Mucosa of descending colon (tissue), 3 donors: Measurements from ENCODE around the gene BECN2. TPM values are rescaled to one million over a fixed set of nuclear protein-coding genes. Genes with fewer than 3 reads are reported as not detected.

Source experiments
- ATAC-seq: fragments of 200-7000 bp; cut with Tn5 transposase; one replicate; pipeline ENCODE4 v1.9.1; 2020; ENCODE audit warnings: mild to moderate bottlenecking, moderate library complexity
- DNase-seq, 3 donors: peaks; one replicate each; pipeline ENCODE4 v3.0.0-alpha.2; 2020
- H3K36me3 ChIP-seq: fragments of 200-600 bp; one replicate; pipeline ENCODE4 v1.8.0; 2021; ENCODE audit warnings: low read depth, mild to moderate bottlenecking
- H3K4me1 ChIP-seq: fragments of 200-600 bp; one replicate; pipeline ENCODE4 v1.8.0; 2021; ENCODE audit warnings: low read depth, mild to moderate bottlenecking
- H3K4me3 ChIP-seq: fragments of 200-600 bp; one replicate; pipeline ENCODE4 v1.8.0; 2021; ENCODE audit warnings: mild to moderate bottlenecking
- H3K9me3 ChIP-seq: fragments of 200-600 bp; one replicate; pipeline ENCODE4 v1.8.0; 2021; ENCODE audit warnings: mild to moderate bottlenecking
- intact Hi-C, 2 donors: fragments of 100-400 bp; cut with DNase I in 1 of 2; cut with micrococcal nuclease in 1 of 2; formaldehyde crosslinking; loops; one replicate each; pipeline versions ENCODE4 v1.11.0 to v1.11.1; 2022; cut with DNase I, micrococcal nuclease
- long read RNA-seq, 2 donors: library from polyadenylated mRNA; unstranded; transcript quantifications; one replicate each; pipeline ENCODE4 v2.0.0, GENCODE V29; 2019 to 2021
- total RNA-seq, 3 donors: library from RNA; stranded (reverse); fragmentation: NEBNext Ultra II Directional in 2 of 3; extraction: Animal tissue kit (Norgen Biotek cat#: 25700) in 2 of 3; gene quantifications; one replicate each; pipeline versions ENCODE4 v1.2.1 to v1.2.4, GENCODE V29; 2021 to 2023
- TF ChIP-seq, protein P1 (sequence below): fragments of 200-600 bp; IDR thresholded peaks from one replicate; pipeline ENCODE4 v1.8.0; 2022; ENCODE audit warnings: antibody characterized with exemption, mild to moderate bottlenecking
- donor health status: DM: no; HTN: no; CAD: no; lungs with moderate emphysema.
- donor health status: DM: no; HTN: no; CAD: no.
- donor health status: DM: no; HTN: yes; CAD: no.

Gene BECN2, protein sequence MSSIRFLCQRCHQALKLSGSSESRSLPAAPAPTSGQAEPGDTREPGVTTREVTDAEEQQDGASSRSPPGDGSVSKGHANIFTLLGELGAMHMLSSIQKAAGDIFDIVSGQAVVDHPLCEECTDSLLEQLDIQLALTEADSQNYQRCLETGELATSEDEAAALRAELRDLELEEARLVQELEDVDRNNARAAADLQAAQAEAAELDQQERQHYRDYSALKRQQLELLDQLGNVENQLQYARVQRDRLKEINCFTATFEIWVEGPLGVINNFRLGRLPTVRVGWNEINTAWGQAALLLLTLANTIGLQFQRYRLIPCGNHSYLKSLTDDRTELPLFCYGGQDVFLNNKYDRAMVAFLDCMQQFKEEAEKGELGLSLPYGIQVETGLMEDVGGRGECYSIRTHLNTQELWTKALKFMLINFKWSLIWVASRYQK
- total RNA-seq = not detected
- long read RNA-seq, donor 1 = 0 reads
- long read RNA-seq, donor 2 = 0 reads

DNA sequence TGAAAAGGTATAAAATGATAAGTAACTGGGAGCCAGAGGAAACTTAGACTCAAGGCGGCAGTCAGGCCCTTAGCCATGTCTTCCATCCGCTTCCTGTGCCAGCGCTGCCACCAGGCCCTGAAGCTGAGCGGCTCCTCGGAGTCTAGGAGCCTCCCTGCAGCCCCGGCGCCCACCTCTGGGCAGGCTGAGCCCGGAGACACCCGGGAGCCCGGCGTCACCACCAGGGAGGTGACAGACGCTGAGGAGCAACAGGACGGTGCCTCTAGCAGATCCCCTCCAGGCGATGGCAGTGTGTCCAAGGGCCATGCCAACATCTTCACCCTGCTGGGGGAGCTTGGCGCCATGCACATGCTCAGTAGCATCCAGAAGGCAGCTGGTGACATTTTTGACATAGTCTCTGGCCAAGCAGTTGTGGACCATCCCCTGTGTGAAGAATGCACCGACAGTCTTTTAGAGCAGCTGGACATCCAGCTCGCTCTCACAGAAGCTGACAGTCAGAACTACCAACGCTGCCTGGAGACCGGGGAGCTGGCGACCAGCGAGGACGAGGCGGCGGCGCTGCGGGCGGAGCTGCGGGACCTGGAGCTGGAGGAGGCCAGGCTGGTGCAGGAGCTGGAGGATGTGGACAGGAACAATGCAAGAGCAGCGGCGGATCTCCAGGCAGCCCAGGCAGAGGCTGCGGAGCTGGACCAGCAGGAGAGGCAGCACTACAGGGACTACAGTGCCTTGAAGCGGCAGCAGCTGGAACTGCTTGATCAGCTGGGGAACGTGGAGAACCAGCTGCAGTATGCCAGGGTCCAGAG, at the start of gene BECN2:
Gene BECN2, plus strand, starts transcription at position 76 of the 803 bp plus-strand sequence. Its CDS starts 0 bp downstream, at position 76.
- DNase-seq = no peak
- TF ChIP-seq, protein P1, sequence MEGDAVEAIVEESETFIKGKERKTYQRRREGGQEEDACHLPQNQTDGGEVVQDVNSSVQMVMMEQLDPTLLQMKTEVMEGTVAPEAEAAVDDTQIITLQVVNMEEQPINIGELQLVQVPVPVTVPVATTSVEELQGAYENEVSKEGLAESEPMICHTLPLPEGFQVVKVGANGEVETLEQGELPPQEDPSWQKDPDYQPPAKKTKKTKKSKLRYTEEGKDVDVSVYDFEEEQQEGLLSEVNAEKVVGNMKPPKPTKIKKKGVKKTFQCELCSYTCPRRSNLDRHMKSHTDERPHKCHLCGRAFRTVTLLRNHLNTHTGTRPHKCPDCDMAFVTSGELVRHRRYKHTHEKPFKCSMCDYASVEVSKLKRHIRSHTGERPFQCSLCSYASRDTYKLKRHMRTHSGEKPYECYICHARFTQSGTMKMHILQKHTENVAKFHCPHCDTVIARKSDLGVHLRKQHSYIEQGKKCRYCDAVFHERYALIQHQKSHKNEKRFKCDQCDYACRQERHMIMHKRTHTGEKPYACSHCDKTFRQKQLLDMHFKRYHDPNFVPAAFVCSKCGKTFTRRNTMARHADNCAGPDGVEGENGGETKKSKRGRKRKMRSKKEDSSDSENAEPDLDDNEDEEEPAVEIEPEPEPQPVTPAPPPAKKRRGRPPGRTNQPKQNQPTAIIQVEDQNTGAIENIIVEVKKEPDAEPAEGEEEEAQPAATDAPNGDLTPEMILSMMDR = no peak

DNA sequence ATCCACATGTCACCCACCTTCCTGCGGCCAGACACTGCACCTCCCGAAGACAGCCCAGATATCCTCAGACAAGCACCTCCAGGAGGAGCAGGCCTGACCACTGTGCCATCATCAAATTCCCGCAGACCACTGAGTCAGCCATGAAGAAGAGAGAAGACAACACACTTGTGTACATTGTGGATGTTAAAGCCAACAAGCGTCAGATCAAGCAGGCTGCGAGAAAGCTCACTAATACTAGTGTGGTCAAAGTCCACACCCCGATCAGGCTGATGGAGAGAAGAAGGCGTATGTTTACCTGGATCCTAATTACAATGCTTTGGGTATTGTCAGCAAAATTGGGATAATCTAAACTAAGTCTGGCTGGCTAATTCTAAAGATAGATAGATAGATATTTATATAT, 41.4 kb upstream of the BECN2 start:
- no peak for ATAC-seq
- TF ChIP-seq, protein P1 = no peak
- intact Hi-C loops = no loop called here
- Histone ChIP-seq H3K4me3 (no peak overlapping the region), H3K4me1 (no peaks in the 10 kb centered on the region), H3K36me3 (no peaks in the 10 kb centered on the region), H3K9me3 (no peaks in the 10 kb centered on the region)
- DNase-seq = no peak

More for the DNA sequence above, at the start of gene BECN2:
- no peak within 1 kb of the TSS for H3K4me3 ChIP-seq
- intact Hi-C loops = no loop called here
- no peaks in the 10 kb centered on the region for H3K36me3 ChIP-seq
- no peaks in the 10 kb centered on the region for H3K4me1 ChIP-seq
- no peaks in the 10 kb centered on the region for H3K9me3 ChIP-seq
- no peak for ATAC-seq

DNA sequence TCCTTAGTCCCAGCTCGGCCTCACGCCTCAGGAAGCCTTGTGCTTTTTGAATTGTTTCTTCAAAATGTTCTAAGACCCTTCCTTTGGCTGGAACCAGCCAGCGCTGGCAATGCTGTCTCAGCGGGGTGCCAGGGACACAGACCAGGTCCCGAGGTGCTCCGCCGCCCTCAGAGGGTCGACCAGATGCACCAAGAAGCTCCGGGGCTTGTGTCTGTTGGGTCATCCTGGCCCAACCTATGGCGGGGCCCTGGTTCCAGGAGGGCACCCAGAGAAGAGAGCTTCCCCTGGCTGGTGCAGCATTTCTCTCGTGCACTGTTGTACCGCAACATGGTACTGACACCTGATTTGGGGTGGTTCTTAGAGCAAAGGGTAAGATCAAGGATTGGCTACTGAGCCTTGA, 40.1 kb upstream of the BECN2 start:
- intact Hi-C loops = no loop called here
- TF ChIP-seq, protein P1 = no peak
- Histone ChIP-seq H3K36me3 (no peaks in the 10 kb centered on the region), H3K9me3 (no peaks in the 10 kb centered on the region), H3K4me3 (no peak overlapping the region), H3K4me1 (no peaks in the 10 kb centered on the region)
- ATAC-seq (no peak), DNase-seq (no peak)

DNA sequence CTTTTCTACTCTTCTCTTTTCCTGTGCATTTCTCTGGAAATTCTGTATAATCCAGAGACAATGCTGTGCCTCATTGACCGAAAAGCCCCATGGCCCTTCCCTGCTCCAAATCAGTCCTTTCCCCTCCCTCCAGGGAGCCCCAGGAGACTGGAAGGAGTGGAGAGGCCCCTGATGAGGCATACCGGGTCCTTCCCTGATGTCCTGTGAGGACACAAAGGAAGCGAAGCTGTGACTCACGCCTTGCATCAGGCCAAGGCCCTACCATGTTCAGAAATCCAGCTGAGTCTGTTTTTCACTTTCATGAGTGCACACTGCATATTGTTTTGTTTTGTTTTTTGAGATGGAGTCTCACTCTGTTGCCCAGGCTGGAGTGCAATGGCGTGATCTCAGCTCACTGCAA, 38.7 kb upstream of the BECN2 start:
- no peaks in the 10 kb centered on the region for H3K36me3 ChIP-seq
- no peak for ATAC-seq
- no peaks in the 10 kb centered on the region for H3K9me3 ChIP-seq

DNA sequence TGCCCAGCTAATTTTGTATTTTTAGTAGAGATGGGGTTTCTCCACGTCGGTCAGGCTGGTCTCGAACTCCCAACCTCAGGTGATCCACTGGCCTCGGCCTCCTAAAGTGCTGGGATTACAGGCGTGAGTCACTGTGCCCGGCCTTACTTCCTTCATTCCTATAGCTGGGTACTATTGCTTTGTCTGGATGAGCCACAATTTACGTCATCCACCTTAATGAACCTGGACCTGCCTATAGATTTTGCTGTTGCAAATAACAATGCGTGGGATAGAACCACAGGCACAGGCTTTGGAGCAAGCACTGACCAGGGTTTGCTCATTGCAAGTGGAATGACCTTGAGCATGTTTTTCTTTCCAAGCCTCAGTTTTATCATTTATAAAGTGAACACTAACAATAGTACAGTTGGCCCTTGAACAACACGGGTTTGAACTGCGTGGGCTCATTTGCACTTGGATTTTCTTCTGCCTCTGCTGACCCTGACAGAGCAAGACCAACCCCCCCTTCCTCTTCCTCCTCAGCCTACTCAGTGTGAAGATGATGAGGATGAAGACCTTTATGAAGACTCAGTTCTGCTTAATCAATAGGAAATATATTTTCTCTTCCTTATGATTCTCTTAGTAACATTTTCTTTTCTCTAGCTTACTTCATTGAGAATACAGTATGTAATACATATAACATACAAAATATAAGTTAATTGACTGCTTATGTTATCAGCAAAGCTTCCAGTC, 33.3 kb upstream of the BECN2 start:
- intact Hi-C loops = no loop called here
- Histone ChIP-seq H3K4me3 (no peak overlapping the region), H3K4me1 (no peaks in the 10 kb centered on the region), H3K36me3 (no peaks in the 10 kb centered on the region), H3K9me3 (no peaks in the 10 kb centered on the region)
- TF ChIP-seq, protein P1 = no peak
- DNase-seq (no peak), ATAC-seq (no peak)

More for the DNA sequence above, 38.7 kb upstream of the BECN2 start:
- intact Hi-C loops = no loop called here
- TF ChIP-seq, protein P1 = no peak
- DNase-seq = no peak
- H3K4me3 ChIP-seq = no peak overlapping the region
- H3K4me1 ChIP-seq = no peaks in the 10 kb centered on the region
